Upper lobe of left lung (tissue), 6 donors: ENCODE data around the gene CTNNA1. TPM values are rescaled to one million over a fixed set of nuclear protein-coding genes. Genes with fewer than 3 reads are reported as not detected.

ENCODE experiments used
- ATAC-seq, 2 donors: fragments of 200-7000 bp; cut with Tn5 transposase; one replicate each; pipeline ENCODE4 v1.9.1; 2022; ENCODE audit warnings: mild to moderate bottlenecking in 2 of 2, moderate library complexity in 2 of 2; ENCODE audit not compliant: low FRiP score in 2 of 2
- DNase-seq, 2 donors: peaks; one replicate each; pipeline ENCODE4 v3.0.0-alpha.2; 2019 to 2020
- H3K27ac ChIP-seq, 4 donors: fragments of 200-600 bp; sonication (generic); one replicate each; pipeline ENCODE4 v1.5.1; 2016 to 2019
- H3K27me3 ChIP-seq, 4 donors: fragments of 200-600 bp; sonication (generic); one replicate each; pipeline ENCODE4 v1.5.1; 2017 to 2019
- H3K36me3 ChIP-seq, 4 donors: fragments of 200-600 bp; sonication (generic); one replicate each; pipeline ENCODE4 v1.5.1; 2016 to 2019
- H3K4me1 ChIP-seq, 4 donors: fragments of 200-600 bp; sonication (generic); one replicate each; pipeline ENCODE4 v1.5.1; 2018 to 2019
- H3K4me3 ChIP-seq, 4 donors: fragments of 200-600 bp; sonication (generic); one replicate each; pipeline ENCODE4 v1.5.1; 2017 to 2019; ENCODE audit warnings: mild to moderate bottlenecking in 2 of 4, moderate library complexity in 1 of 4
- H3K9me3 ChIP-seq, 4 donors: fragments of 200-600 bp; sonication (generic); one replicate each; pipeline ENCODE4 v1.5.1; 2018 to 2019
- CTCF ChIP-seq, 6 experiments: fragments of 450-650 bp in 4 of 6; fragments of 200-600 bp in 2 of 6; sonication (generic) in 2 of 6; IDR thresholded peaks; one replicate each; pipeline ENCODE4 v1.5.1; 2016 to 2019; ENCODE audit warnings: antibody characterized with exemption in 6 of 6
- EP300 ChIP-seq, 4 donors: sonication (generic); formaldehyde crosslinking; IDR thresholded peaks; one replicate each; pipeline ENCODE4 v1.5.1; 2017; ENCODE audit warnings: antibody characterized with exemption in 4 of 4, control low read depth in 2 of 4
- POLR2A ChIP-seq, 4 donors: fragments of 450-650 bp; IDR thresholded peaks; one replicate each; pipeline ENCODE4 v1.5.1; 2016 to 2017; ENCODE audit warnings: antibody characterized with exemption in 4 of 4, mild to moderate bottlenecking in 2 of 4
- POLR2AphosphoS5 ChIP-seq, 2 donors: sonication (generic); formaldehyde crosslinking; IDR thresholded peaks; one replicate each; pipeline ENCODE4 v1.5.1; 2017; ENCODE audit warnings: antibody characterized with exemption in 2 of 2
- WGBS, 2 donors: methylation state at CpG; one replicate each; pipeline ENCODE4 v1.1.5; 2017 to 2018; 5-methylcytosine and 5-hydroxymethylcytosine counted together
- total RNA-seq, 6 donors: library from RNA; depleted of rRNA in 4 of 6; stranded (reverse); fragments of >200 nt in 4 of 6; gene quantifications; one replicate each; pipeline versions ENCODE4 v1.1.0 to v1.2.1, GENCODE V29; 2016 to 2021
- donor health status: DM: no; HTN: no; CAD: no; lungs with moderate emphysema.
- donor health status: DM: no; HTN: yes; CAD: no; lungs with severe emphysema.

Gene CTNNA1
- total RNA-seq, 6 donors from 2014 or later: 352 to 505 (median 415) TPM

- Histone ChIP-seq H3K9me3 (no peaks in the 10 kb centered on the region), H3K4me3 (no peak overlapping the region), H3K36me3 (peaks cover 0 to 25% (median 4%) of the 10 kb centered on the region in 4 donors), H3K27me3 (no peaks in the 10 kb centered on the region), H3K4me1 (peaks cover 0 to 11% (median 3%) of the 10 kb centered on the region in 4 donors), H3K27ac (no peak overlapping the region)
- ATAC-seq (no peak), DNase-seq (no peak)
- 94 to 99% methylated on average over 11 of the region's 11 CpGs for WGBS, 2 donors
- TF ChIP-seq EP300 (IDR thresholded peaks at IDR 0.05) (no peak), POLR2AphosphoS5 (IDR thresholded peaks at IDR 0.05) (no peak), CTCF (IDR thresholded peaks at IDR 0.05) (no peak), POLR2A (IDR thresholded peaks at IDR 0.05) (no peak)
These were observed 25.0 kb downstream of the CTNNA1 start for GRCh38 chr5:138778234-138778633.

- WGBS, 2 donors: 93 to 95% methylated on average over 7 of the region's 7 CpGs
- DNase-seq: no peak
- Histone ChIP-seq H3K9me3 (no peaks in the 10 kb centered on the region), H3K4me3 (no peak overlapping the region), H3K27me3 (no peaks in the 10 kb centered on the region), H3K27ac (no peak overlapping the region), H3K4me1 (peaks cover 4 to 9% (median 6%) of the 10 kb centered on the region in 4 donors), H3K36me3 (peaks cover 0 to 38% (median 2%) of the 10 kb centered on the region in 4 donors)
- TF ChIP-seq EP300 (IDR thresholded peaks at IDR 0.05) (no peak), POLR2A (IDR thresholded peaks at IDR 0.05) (no peak), CTCF (IDR thresholded peaks at IDR 0.05) (no peak), POLR2AphosphoS5 (IDR thresholded peaks at IDR 0.05) (no peak)
- no peak for ATAC-seq
These were observed 30.8 kb downstream of the CTNNA1 start for GRCh38 chr5:138783976-138784375.

- ATAC-seq (no peak), DNase-seq (no peak)
- TF ChIP-seq POLR2A (IDR thresholded peaks at IDR 0.05) (no peak), EP300 (IDR thresholded peaks at IDR 0.05) (no peak), CTCF (IDR thresholded peaks at IDR 0.05) (no peak), POLR2AphosphoS5 (IDR thresholded peaks at IDR 0.05) (no peak)
- peaks cover 7 to 13% (median 10%) of the 10 kb centered on the region in 4 donors for H3K4me1 ChIP-seq
- no peaks in the 10 kb centered on the region for H3K9me3 ChIP-seq
- WGBS, 2 donors: 89 to 97% methylated on average over 1 of the region's 1 CpG
- H3K36me3 ChIP-seq: peaks cover 0 to 35% (median 2%) of the 10 kb centered on the region in 4 donors
- no peak overlapping the region for H3K27ac ChIP-seq
- H3K4me3 ChIP-seq: no peak overlapping the region
- H3K27me3 ChIP-seq: no peaks in the 10 kb centered on the region
These were observed 31.4 kb downstream of the CTNNA1 start for GRCh38 chr5:138784590-138784989.

- H3K4me1 ChIP-seq: peaks cover 24 to 44% (median 29%) of the 10 kb centered on the region in 4 donors
- TF ChIP-seq POLR2AphosphoS5 (IDR thresholded peaks at IDR 0.05): no peak
- TF ChIP-seq CTCF (IDR thresholded peaks at IDR 0.05): peak in 5 of 6 experiments; percentile 23 to 48 (median 25)
- no peak for TF ChIP-seq EP300 (IDR thresholded peaks at IDR 0.05)
- H3K27ac ChIP-seq: no peak overlapping the region
- peaks cover 0 to 12% (median 0%) of the 10 kb centered on the region in 4 donors for H3K36me3 ChIP-seq
- no peak for DNase-seq
- no peak overlapping the region for H3K4me3 ChIP-seq
- no peaks in the 10 kb centered on the region for H3K9me3 ChIP-seq
- ATAC-seq: peak in 1 of 2 donors; percentile 49
- no peaks in the 10 kb centered on the region for H3K27me3 ChIP-seq
These were observed 36.6 kb downstream of the CTNNA1 start for GRCh38 chr5:138789771-138790242.

GRCh38 chr5:138790684-138791083 lies 37.5 kb downstream of the CTNNA1 start:
- DNase-seq (no peak), ATAC-seq (no peak)
- no peak overlapping the region for H3K27ac ChIP-seq
- no peak overlapping the region for H3K4me3 ChIP-seq
- H3K9me3 ChIP-seq: no peaks in the 10 kb centered on the region
- TF ChIP-seq EP300 (IDR thresholded peaks at IDR 0.05) (no peak), POLR2A (IDR thresholded peaks at IDR 0.05) (no peak)
- no peaks in the 10 kb centered on the region for H3K27me3 ChIP-seq
- H3K36me3 ChIP-seq: peaks cover 0 to 7% (median 0%) of the 10 kb centered on the region in 4 donors
- WGBS, 2 donors: 64 to 81% methylated on average over 1 of the region's 1 CpG
- H3K4me1 ChIP-seq: peaks cover 24 to 44% (median 29%) of the 10 kb centered on the region in 4 donors
